ENCODE data around the gene SASH1.
"Not testable (repeated sequence)": the region's sequence is repeated elsewhere in the genome, so short reads cannot be mapped to it uniquely, and the experiment has no call there.

The SASH1 gene

GRCh38 chr6:148572676-148573335 is 230.2 kb downstream of the SASH1 start:
- no peak for DNase-seq (ENCODE audit: low read depth in 2 of 3, low spot score in 1 of 3)

- DNase-seq (ENCODE audit: low read depth in 2 of 3, low spot score in 1 of 3) = no peak
Measured at GRCh38 chr6:148573922-148574321, 231.3 kb downstream of the SASH1 start.

GRCh38 chr6:148577687-148578488 is 235.2 kb downstream of the SASH1 start:
- peak in 2 of 3 donors; percentile 18 to 20 for DNase-seq (ENCODE audit: low read depth in 2 of 3, low spot score in 1 of 3)

- DNase-seq (ENCODE audit: low read depth in 2 of 3, low spot score in 1 of 3) = no peak
Measured at GRCh38 chr6:148578489-148578814, 235.8 kb downstream of the SASH1 start.

- DNase-seq (ENCODE audit: low read depth in 2 of 3, low spot score in 1 of 3) = no peak
Measured at GRCh38 chr6:148578837-148579565, 236.4 kb downstream of the SASH1 start.

- DNase-seq (ENCODE audit: low read depth in 2 of 3, low spot score in 1 of 3) = no peak
Measured at GRCh38 chr6:148580442-148580841, 237.8 kb downstream of the SASH1 start.

- DNase-seq (ENCODE audit: low read depth in 2 of 3, low spot score in 1 of 3) = no peak
Measured at GRCh38 chr6:148583631-148584030, 241.0 kb downstream of the SASH1 start.

GRCh38 chr6:148585641-148586040 is 243.0 kb downstream of the SASH1 start:
- not testable (repeated sequence) for DNase-seq (ENCODE audit: low read depth in 2 of 3, low spot score in 1 of 3)

- no peak for DNase-seq (ENCODE audit: low read depth in 2 of 3, low spot score in 1 of 3)
Measured at GRCh38 chr6:148590883-148591282, 248.2 kb downstream of the SASH1 start.

GRCh38 chr6:148591656-148592055 is 249.0 kb downstream of the SASH1 start:
- no peak for DNase-seq (ENCODE audit: low read depth in 2 of 3, low spot score in 1 of 3)

GRCh38 chr6:148593130-148593812 is 250.6 kb downstream of the SASH1 start:
- DNase-seq (ENCODE audit: low read depth in 2 of 3, low spot score in 1 of 3) = no peak

- no peak for DNase-seq (ENCODE audit: low read depth in 2 of 3, low spot score in 1 of 3)
Measured at GRCh38 chr6:148593813-148594170, 251.2 kb downstream of the SASH1 start.

- no peak for DNase-seq (ENCODE audit: low read depth in 2 of 3, low spot score in 1 of 3)
Measured at GRCh38 chr6:148595550-148595949, 252.9 kb downstream of the SASH1 start.

- no peak for DNase-seq (ENCODE audit: low read depth in 2 of 3, low spot score in 1 of 3)
Measured at GRCh38 chr6:148596891-148597455, 254.3 kb downstream of the SASH1 start.

- no peak for DNase-seq (ENCODE audit: low read depth in 2 of 3, low spot score in 1 of 3)
Measured at GRCh38 chr6:148598724-148599123, 256.1 kb downstream of the SASH1 start.

GRCh38 chr6:148599967-148600426 is 257.4 kb downstream of the SASH1 start:
- no peak for DNase-seq (ENCODE audit: low read depth in 2 of 3, low spot score in 1 of 3)
